Measurements from ENCODE around the gene FBXO2.
"Not testable (repeated sequence)": the region's sequence is repeated elsewhere in the genome, so short reads cannot be mapped to it uniquely, and the experiment has no call there.

FBXO2 gene

GRCh38 chr1:11622398-11622797 lies 31.8 kb downstream of the FBXO2 start:
- no peak for DNase-seq

GRCh38 chr1:11620924-11621323 lies 33.3 kb downstream of the FBXO2 start:
- no peak for DNase-seq

- no peak for DNase-seq
Measured at GRCh38 chr1:11620405-11620804, 33.8 kb downstream of the FBXO2 start.

GRCh38 chr1:11617741-11618140 lies 36.5 kb downstream of the FBXO2 start:
- DNase-seq, result no peak

GRCh38 chr1:11617314-11617713 lies 36.9 kb downstream of the FBXO2 start:
- DNase-seq, result no peak

GRCh38 chr1:11616766-11617165 lies 37.5 kb downstream of the FBXO2 start:
- DNase-seq, result no peak

GRCh38 chr1:11615090-11615489 lies 39.1 kb downstream of the FBXO2 start:
- DNase-seq, result no peak

- DNase-seq, result no peak
Measured at GRCh38 chr1:11613347-11613746, 40.9 kb downstream of the FBXO2 start.

- DNase-seq, result no peak
Measured at GRCh38 chr1:11611638-11612327, 42.4 kb downstream of the FBXO2 start.

- no peak for DNase-seq
Measured at GRCh38 chr1:11610629-11611180, 43.5 kb downstream of the FBXO2 start.

GRCh38 chr1:11609378-11609777 lies 44.9 kb downstream of the FBXO2 start:
- not testable (repeated sequence) for DNase-seq

GRCh38 chr1:11608596-11609130 lies 45.6 kb downstream of the FBXO2 start:
- DNase-seq, result not testable (repeated sequence)

GRCh38 chr1:11606775-11607174 lies 47.5 kb downstream of the FBXO2 start:
- no peak for DNase-seq

- DNase-seq, result no peak
Measured at GRCh38 chr1:11602981-11603380, 51.2 kb downstream of the FBXO2 start.

GRCh38 chr1:11602424-11602823 lies 51.8 kb downstream of the FBXO2 start:
- DNase-seq, result no peak

- DNase-seq, result no peak
Measured at GRCh38 chr1:11600836-11601235, 53.4 kb downstream of the FBXO2 start.

- DNase-seq, result no peak
Measured at GRCh38 chr1:11599891-11600576, 54.2 kb downstream of the FBXO2 start.

GRCh38 chr1:11598461-11598860 lies 55.8 kb downstream of the FBXO2 start:
- DNase-seq, result no peak

Data from NCI-H1417 treated with DMSO at 0.1 percent for 48 hours (cell line).